Right renal pelvis (tissue), 4 donors: Measurements from ENCODE around the gene CTSO. TPM values are rescaled to one million over a fixed set of nuclear protein-coding genes. Genes with fewer than 3 reads are reported as not detected.
"Not testable (repeated sequence)": the region's sequence is repeated elsewhere in the genome, so short reads cannot be mapped to it uniquely, and the experiment has no call there.

ENCODE experiments used
- DNase-seq, 4 donors: peaks; one replicate each; pipeline ENCODE4 v3.0.0-alpha.2; 2013; ENCODE audit warnings: low read depth in 4 of 4, low spot score in 3 of 4, missing footprints in 1 of 4
- polyA plus RNA-seq, 4 donors: library from polyadenylated mRNA; unstranded; fragments of 120-200 nt; gene quantifications; one replicate each; pipeline ENCODE4 v1.2.1, GENCODE V29; 2013; ENCODE audit not compliant: insufficient read length in 4 of 4

CTSO gene
- polyA plus RNA-seq, 4 donors = 42.4 to 60.3 (median 47.2) TPM

DNA sequence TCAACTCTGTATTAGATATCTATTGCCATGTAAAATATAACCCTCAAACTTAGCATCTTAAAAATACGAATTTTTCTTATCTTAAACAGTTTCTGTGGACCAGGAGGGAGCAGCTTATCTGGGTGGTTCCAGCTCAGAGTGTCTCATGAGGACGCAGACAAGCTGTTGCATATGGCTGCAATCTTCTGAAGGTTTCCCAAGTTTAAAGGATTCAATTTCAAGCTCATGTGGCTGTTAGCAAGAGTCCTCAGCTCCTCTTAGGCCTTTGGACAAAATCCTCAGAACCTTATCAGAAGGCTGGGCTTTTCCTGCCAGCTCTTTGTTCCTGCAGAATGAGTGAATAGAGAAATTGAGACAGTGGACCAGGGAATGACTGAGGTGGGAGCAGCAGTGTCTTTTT, 2.8 kb upstream of the CTSO start:
- no peak for DNase-seq

DNA sequence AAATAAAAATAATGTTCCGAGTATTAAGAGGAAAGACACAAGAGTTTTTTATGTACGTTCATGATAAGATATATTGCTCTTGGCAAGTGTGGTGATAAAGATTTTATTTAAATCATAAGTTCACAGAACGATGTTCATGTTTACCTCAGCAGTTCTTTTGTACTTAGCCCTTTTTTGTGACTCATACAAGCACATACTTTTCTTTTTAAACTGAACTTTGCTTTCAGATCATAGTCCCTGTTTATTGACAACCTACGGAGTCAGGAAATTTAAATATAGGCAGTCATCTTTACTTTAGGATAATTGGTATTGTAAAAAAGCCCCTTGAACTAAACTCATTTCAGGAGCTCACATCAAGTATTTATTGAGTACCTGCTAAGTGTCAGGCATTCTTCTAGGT, 1.3 kb upstream of the CTSO start:
- no peak for DNase-seq

- no peak for DNase-seq
These were observed 536 bp upstream of the CTSO start for GRCh38 chr4:155954118-155954685.

DNA sequence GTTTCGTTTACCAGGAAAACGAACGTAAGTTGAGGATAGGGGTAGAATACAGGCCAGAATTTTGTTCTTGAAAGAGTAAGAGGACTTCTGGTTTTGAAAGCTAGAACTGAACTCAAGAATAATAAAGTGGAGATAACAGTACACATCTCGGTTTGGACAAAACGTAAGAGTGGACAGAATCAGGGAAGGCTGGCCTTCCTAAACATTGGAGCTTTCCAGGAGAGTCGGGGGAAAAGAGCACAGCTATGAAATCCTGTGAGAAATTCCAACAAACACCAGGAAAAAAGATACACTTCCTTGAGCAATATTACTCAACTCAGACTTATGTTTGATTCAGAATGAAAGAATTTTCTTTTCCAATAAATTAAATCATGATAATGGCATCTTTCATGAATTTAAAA, 1.2 kb downstream of the CTSO start:
- DNase-seq = peak in 2 of 4 donors; percentile 3 to 8

DNA sequence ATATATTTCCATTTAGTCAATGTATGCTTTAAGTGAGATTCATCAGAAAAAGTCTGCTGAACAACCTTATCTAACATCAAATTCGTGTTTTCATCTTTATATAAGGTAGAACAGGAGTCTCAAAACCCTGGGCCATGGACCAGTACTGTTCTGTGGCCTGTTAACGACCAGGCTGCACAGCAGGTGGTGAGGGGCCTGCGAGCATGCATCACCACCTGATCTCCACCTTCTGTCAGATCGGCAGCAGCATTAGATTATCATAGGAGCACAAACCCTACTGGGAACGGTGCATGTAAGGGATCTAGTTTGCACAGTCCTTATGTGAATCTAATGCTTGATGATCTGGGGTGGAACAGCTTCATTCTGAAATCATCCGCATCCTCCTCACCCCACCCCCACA, 3.2 kb downstream of the CTSO start:
- no peak for DNase-seq

GRCh38 chr4:155948541-155948940, 5.1 kb downstream of the CTSO start:
- no peak for DNase-seq

GRCh38 chr4:155946486-155946885, 7.2 kb downstream of the CTSO start:
- DNase-seq = no peak

GRCh38 chr4:155944516-155944915, 9.2 kb downstream of the CTSO start:
- DNase-seq = no peak

DNA sequence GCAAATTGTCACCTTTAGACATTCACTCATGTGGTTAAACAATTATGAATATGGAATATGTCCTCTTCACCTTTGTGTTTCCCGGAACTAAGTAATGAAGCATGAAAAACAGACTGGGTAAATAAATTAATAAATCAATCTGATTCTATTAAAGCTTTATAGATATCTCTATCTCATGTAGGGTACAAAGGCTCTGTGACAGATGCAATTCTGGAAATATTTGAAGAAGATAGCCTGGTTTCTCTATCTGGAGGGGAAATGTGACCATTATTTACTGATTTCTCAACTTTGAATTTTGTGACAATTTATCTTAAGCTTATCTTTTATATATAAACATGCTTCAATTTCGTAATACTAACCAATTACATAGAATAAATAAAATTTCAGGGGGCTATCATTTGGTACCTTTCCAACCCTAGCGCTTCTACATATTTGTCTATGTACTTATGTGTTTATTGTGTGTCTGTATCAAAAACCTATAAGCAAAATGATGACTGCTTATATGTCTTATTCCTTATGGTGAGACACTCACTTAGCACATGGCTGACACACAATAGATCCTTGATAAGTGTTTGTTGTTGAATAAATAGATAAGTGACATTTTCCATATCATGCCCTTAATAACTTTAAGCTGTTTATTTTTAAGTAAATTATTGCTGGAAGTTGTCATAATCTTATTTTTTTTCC, 9.9 kb downstream of the CTSO start:
- no peak for DNase-seq

DNA sequence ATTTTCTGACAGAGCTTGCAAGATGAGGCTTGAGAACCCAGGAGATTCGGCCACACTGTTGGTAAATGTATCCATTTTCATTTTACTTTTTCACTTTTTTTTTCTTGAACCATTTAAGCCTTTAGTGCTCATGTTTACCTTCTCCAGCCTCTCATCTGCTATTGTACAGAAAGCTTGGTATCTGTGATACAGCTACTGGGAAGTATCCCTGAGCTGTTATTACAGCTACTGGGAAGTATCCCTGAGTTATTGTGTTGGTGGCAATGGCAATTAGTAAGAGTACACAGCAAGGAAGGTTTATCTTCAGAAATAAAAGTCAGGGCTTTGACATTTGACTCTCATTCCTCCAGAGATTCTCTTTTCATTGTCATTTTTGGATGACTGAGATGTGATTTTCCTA, 11.8 kb downstream of the CTSO start:
- DNase-seq = no peak

DNA sequence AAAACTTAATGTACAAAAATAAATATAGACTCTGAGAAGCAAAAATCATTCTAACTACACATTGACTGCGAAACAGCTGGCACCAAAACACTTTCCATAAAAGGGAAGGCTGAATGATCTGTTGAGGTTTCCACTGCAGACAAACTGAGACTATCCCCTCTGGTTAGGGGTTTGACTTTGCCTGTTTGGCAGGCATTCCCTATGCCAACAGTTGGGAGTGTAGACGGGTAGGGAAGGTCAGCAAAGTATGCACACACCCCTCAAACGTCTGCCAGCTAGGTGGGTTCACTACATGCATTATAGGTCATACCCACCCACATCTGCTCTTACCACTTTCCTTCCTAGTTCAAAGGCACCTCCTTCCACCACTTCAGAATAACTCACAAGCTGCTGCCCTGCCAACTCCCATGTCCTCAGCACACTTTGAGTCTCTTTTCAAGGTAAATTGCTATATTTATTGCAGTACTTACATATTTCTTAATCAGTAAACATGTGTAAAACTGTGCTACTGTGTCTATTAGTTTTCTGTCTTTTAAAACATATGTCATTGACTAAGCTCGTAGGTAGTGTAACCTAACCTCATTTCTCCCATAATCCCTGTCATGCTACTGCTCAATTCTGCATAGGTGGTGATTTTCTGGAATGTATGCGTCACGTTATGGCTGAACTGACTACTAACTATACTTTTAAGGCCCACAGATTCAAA, 12.4 kb downstream of the CTSO start:
- no peak for DNase-seq

GRCh38 chr4:155935389-155935986, 18.2 kb downstream of the CTSO start:
- no peak for DNase-seq

- DNase-seq = not testable (repeated sequence)
These were observed 19.0 kb downstream of the CTSO start for GRCh38 chr4:155934634-155935033.

DNA sequence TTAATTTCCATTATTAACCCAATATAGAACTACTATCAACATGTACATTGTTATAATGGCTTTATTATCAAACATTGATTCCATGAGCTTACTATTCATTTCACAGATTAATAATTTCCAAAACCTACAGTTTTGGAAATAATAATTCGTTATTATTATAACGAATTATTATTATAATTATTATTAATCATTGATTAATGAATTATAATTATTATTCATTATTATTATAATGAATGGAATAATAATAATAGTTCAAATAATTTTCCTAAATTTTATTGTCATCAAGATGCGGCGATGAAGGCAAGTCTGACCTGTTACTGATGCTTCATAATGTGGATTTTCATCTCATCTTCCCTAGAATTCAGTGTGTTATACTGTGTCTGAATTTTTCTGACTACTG, 22.0 kb downstream of the CTSO start:
- DNase-seq = no peak

GRCh38 chr4:155930330-155930729, 23.3 kb downstream of the CTSO start:
- DNase-seq = no peak

GRCh38 chr4:155929833-155930232, 23.8 kb downstream of the CTSO start:
- no peak for DNase-seq

DNA sequence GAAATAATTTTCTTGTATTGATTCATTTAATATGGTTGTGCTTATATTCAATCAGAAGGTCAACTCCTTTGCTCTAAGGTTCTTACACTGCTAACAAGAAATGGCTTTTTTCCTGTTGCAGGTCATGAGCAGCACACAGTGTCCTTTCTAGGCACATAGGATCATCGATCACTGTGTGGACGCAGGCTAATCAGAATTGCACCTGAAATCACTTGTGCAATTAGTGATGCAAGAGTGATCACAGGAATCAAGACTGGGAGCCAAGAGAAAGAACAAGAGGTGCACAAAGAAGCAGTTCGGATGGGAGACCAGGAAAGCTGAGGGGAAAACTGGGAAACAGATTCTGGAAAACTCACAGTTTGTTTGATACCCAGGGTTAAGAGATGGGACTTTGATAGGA, 29.0 kb downstream of the CTSO start:
- no peak for DNase-seq

GRCh38 chr4:155921597-155921996, 32.1 kb downstream of the CTSO start:
- no peak for DNase-seq

GRCh38 chr4:155914782-155915181, 38.9 kb downstream of the CTSO start:
- peak in 1 of 4 donors; percentile 7 for DNase-seq

DNA sequence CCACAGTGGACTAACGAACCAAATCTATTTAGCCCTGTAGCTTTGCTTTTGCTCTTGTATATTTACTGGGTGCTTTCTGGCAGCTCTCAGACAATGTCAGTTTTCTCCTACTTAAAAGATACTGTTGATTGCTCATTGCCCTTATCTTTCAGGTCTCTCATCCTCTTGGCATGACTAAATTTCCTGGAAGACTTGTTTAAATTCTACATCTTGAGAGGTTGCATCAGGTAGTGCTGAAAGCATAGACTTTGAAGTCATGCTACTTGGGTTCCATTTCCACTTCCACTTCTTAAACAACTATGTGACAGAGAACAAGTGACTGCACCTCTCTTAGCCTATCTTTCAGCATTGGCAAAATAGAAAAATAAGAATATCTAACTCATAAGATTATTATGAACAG, 41.8 kb downstream of the CTSO start:
- no peak for DNase-seq

- DNase-seq = no peak
These were observed 43.9 kb downstream of the CTSO start for GRCh38 chr4:155909615-155910226.
